Measurements from ENCODE around the gene USP44.

Gene USP44

GRCh38 chr12:95548056-95548538, 3.2 kb downstream of the USP44 start:
- peak; percentile 39 for DNase-seq

- DNase-seq = no peak
These were observed 3.7 kb downstream of the USP44 start for GRCh38 chr12:95547522-95548055.

GRCh38 chr12:95546491-95546813, 4.8 kb downstream of the USP44 start:
- DNase-seq = no peak

GRCh38 chr12:95545731-95546490, 5.4 kb downstream of the USP44 start:
- no peak for DNase-seq

GRCh38 chr12:95545303-95545702, 6.0 kb downstream of the USP44 start:
- DNase-seq = no peak

GRCh38 chr12:95544756-95545155, 6.5 kb downstream of the USP44 start:
- DNase-seq = no peak

- DNase-seq = no peak
These were observed 8.0 kb downstream of the USP44 start for GRCh38 chr12:95543305-95543704.

GRCh38 chr12:95541436-95541835, 9.8 kb downstream of the USP44 start:
- DNase-seq = no peak

GRCh38 chr12:95538656-95539055, 12.6 kb downstream of the USP44 start:
- no peak for DNase-seq

- no peak for DNase-seq
These were observed 13.3 kb downstream of the USP44 start for GRCh38 chr12:95538006-95538405.

GRCh38 chr12:95533985-95534384, 17.3 kb downstream of the USP44 start:
- no peak for DNase-seq

GRCh38 chr12:95532851-95533250, 18.4 kb downstream of the USP44 start:
- no peak for DNase-seq

- no peak for DNase-seq
These were observed 21.5 kb downstream of the USP44 start for GRCh38 chr12:95529693-95530225.

- no peak for DNase-seq
These were observed 22.8 kb downstream of the USP44 start for GRCh38 chr12:95528431-95528830.

GRCh38 chr12:95522692-95523091, 28.6 kb downstream of the USP44 start:
- DNase-seq = no peak

GRCh38 chr12:95520816-95521215, 30.5 kb downstream of the USP44 start:
- DNase-seq = no peak

- no peak for DNase-seq
These were observed 32.3 kb downstream of the USP44 start for GRCh38 chr12:95518944-95519343.

GRCh38 chr12:95517246-95517645, 34.0 kb downstream of the USP44 start:
- DNase-seq = no peak

GRCh38 chr12:95516757-95517156, 34.5 kb downstream of the USP44 start:
- DNase-seq = no peak

GRCh38 chr12:95515197-95515596, 36.1 kb downstream of the USP44 start:
- DNase-seq = no peak

- no peak for DNase-seq
These were observed 37.7 kb downstream of the USP44 start for GRCh38 chr12:95513599-95513998.

GRCh38 chr12:95511977-95512376, 39.3 kb downstream of the USP44 start:
- no peak for DNase-seq

GRCh38 chr12:95509300-95509699, 42.0 kb downstream of the USP44 start:
- DNase-seq = no peak

GRCh38 chr12:95506707-95507523, 44.4 kb downstream of the USP44 start:
- no peak for DNase-seq

Measured in activated CD8-positive, alpha-beta memory T cell treated with anti-CD3 and anti-CD28 coated beads, Interleukin-2, amount 50 U/mL, for 4 hours (primary cell).